Heart left ventricle (tissue), 16 donors: ENCODE results near the gene LIMA1. TPM values are rescaled to one million over a fixed set of nuclear protein-coding genes. Genes with fewer than 3 reads are reported as not detected.
"Not testable (repeated sequence)": the region's sequence is repeated elsewhere in the genome, so short reads cannot be mapped to it uniquely, and the experiment has no call there.

Experiments
- ATAC-seq, 4 donors: fragments of 200-7000 bp; cut with Tn5 transposase; one replicate each; pipeline ENCODE4 v1.9.1; 2020 to 2022; ENCODE audit warnings: moderate library complexity in 4 of 4, mild to moderate bottlenecking in 3 of 4, moderate number of reproducible peaks in 1 of 4
- DNase-seq, 5 donors: peaks; one replicate each; pipeline ENCODE4 v3.0.0-alpha.2; 2020
- H3K27ac ChIP-seq, 12 donors: fragments of 200-600 bp; sonication (generic) in 4 of 12; one replicate each; pipeline versions ENCODE4 v1.5.0 to v1.8.0; 2016 to 2022; ENCODE audit warnings: mild to moderate bottlenecking in 2 of 12
- H3K27me3 ChIP-seq, 9 donors: fragments of 200-600 bp; sonication (generic) in 2 of 9; one replicate each; pipeline versions ENCODE4 v1.5.1 to v1.8.0; 2016 to 2022; ENCODE audit warnings: mild to moderate bottlenecking in 3 of 9
- H3K36me3 ChIP-seq, 9 donors: fragments of 200-600 bp; sonication (generic) in 2 of 9; one replicate each; pipeline versions ENCODE4 v1.5.0 to v1.8.0; 2018 to 2022; ENCODE audit warnings: mild to moderate bottlenecking in 2 of 9
- H3K4me1 ChIP-seq, 12 donors: fragments of 200-600 bp; sonication (generic) in 4 of 12; one replicate each; pipeline versions ENCODE4 v1.5.0 to v1.8.0; 2016 to 2022; ENCODE audit warnings: mild to moderate bottlenecking in 3 of 12
- H3K4me3 ChIP-seq, 12 donors: fragments of 200-600 bp; sonication (generic) in 4 of 12; one replicate each; pipeline versions ENCODE4 v1.5.0 to v1.8.0; 2017 to 2022; ENCODE audit warnings: mild to moderate bottlenecking in 9 of 12, moderate library complexity in 4 of 12
- H3K9me3 ChIP-seq, 12 donors: fragments of 200-600 bp; sonication (generic) in 4 of 12; one replicate each; pipeline versions ENCODE4 v1.5.0 to v1.8.0; 2016 to 2022; ENCODE audit warnings: mild to moderate bottlenecking in 1 of 12
- CTCF ChIP-seq, 12 donors: fragments of 200-600 bp; sonication (generic) in 4 of 12; IDR thresholded peaks; one replicate each; pipeline versions ENCODE4 v1.5.0 to v1.8.0; 2018 to 2022; ENCODE audit warnings: antibody characterized with exemption in 12 of 12, mild to moderate bottlenecking in 5 of 12
- POLR2A ChIP-seq, 2 donors: fragments of 450-650 bp; IDR thresholded peaks; one replicate each; pipeline ENCODE4 v1.6.1; 2017; ENCODE audit warnings: antibody characterized with exemption in 2 of 2, mild to moderate bottlenecking in 2 of 2, moderate library complexity in 2 of 2
- WGBS, 4 donors: extraction: QIAGEN DNeasy Blood & Tissue Kit in 2 of 4; methylation state at CpG; one replicate each; pipeline versions ENCODE4 v1.1.5 to v1.1.7; 2013 to 2018; 5-methylcytosine and 5-hydroxymethylcytosine counted together
- intact Hi-C, 10 donors: fragments of 100-400 bp; cut with DNase I; formaldehyde crosslinking; loops; one replicate each; pipeline versions ENCODE4 v1.11.1 to v1.14.2; 2022
- polyA plus RNA-seq, 2 donors: library from polyadenylated mRNA; stranded (reverse); fragments of 200-250 nt; gene quantifications; one replicate each; pipeline ENCODE4 v1.2.3, GENCODE V29; 2013
- total RNA-seq, 9 donors: library from RNA; depleted of rRNA in 2 of 9; stranded (reverse); fragments of >200 nt in 2 of 9; fragmentation: NEBNext Ultra II Directional in 3 of 9; extraction: Animal tissue kit (Norgen Biotek cat#: 25700) in 3 of 9; gene quantifications; one replicate each; pipeline versions ENCODE4 v1.1.0 to v1.2.4, GENCODE V29; 2016 to 2023
- donor health status: ischemic (EF 13 %, LVEDD 7.1; RV severe dilation, severe dysfunction).
- donor health status: healthy with polysubstance abuse.
- donor health status: DM: no; HTN: yes; CAD: no.
- donor health status: DM: no; HTN: no; CAD: no.
- donor health status: ischemic (EF 25% LVEDD 6.9; RV normal size, moderate dysfunction).
- donor health status: ischemic (EF 25% LVEDD 5.7; RV mildly dilated, moderate dysfunction).
- donor health status: healthy.
- donor health status: DM: yes; HTN: yes; CAD: no.
- donor health status: ischemic (EF 35%, LVEDD 5.7; RV mildly dilated, moderate dysfunction).
- donor health status: nonischemic (EF 11% LVEDD 7.7; RV severe dilation, severe dysfunction).
- donor health status: DM: yes; HTN: yes; CAD: no.
- donor health status: PGD.
- donor health status: ischemic (EF 29% LVEDD 5.4; RV normal size, mild dysfunction).
- donor health status: nonischemic (EF 23%, LVEDD 6.1; RV moderate dilation, normal function).

The LIMA1 gene
- total and polyA plus RNA-seq, 11 donors: 11.6 to 38.8 (median 14.7) TPM

- H3K4me3 ChIP-seq: no peak overlapping the region
- H3K27me3 ChIP-seq: no peaks in the 10 kb centered on the region
- DNase-seq (no peak), ATAC-seq (no peak)
- intact Hi-C loops: no loop called here
- peaks cover 0 to 11% (median 3%) of the 10 kb centered on the region in 9 donors for H3K36me3 ChIP-seq
- H3K9me3 ChIP-seq: no peaks in the 10 kb centered on the region
- no peak overlapping the region for H3K27ac ChIP-seq
- TF ChIP-seq CTCF (IDR thresholded peaks at IDR 0.05) (no peak), POLR2A (IDR thresholded peaks at IDR 0.05) (no peak)
- H3K4me1 ChIP-seq: peaks cover 0 to 7% (median 0%) of the 10 kb centered on the region in 12 donors
Observed at GRCh38 chr12:50156641-50157040, 126.7 kb downstream of the LIMA1 start.

- ATAC-seq, intact Hi-C loops: not testable (repeated sequence)
- 91 to 97% (median 94%) methylated on average over 5 of the region's 5 CpGs for WGBS, 4 donors
Observed at GRCh38 chr12:50154947-50155346, 128.4 kb downstream of the LIMA1 start.

DNA sequence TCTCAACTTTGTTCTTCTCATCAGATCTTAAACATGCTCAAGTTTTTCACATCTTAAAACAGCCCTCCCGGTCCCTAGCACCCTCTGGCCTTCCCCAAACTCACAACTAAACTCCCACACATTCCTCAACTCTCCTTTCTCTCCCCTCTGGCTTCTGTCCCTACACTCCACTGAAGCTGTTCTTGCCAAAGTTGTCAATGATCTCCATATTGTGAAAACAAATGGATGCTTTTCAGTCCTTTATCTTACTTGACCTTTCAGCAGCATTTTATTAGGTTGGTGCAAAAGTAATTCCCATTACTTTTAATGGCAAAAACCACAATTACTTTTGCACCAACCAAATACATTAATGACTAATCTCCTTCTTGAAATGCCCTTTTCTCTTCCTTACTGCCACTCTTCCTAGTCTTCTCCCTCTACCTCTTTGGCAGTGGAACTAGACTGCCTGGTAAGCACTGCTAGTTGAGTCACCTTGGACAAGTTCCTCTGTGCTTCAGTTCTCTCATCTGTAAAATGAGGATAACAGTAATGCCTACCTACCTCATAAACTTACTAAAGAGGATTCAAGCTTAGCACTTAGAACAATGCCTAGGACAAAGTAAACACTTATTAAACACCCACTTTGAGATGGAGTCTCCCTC is 132.2 kb downstream of the LIMA1 start:
- 45 to 56% (median 52%) methylated on average over 1 of the region's 1 CpG for WGBS, 4 donors
- Histone ChIP-seq H3K4me1 (peaks cover 0 to 13% (median 0%) of the 10 kb centered on the region in 12 donors), H3K9me3 (no peaks in the 10 kb centered on the region), H3K27me3 (no peaks in the 10 kb centered on the region), H3K4me3 (no peak overlapping the region), H3K27ac (no peak overlapping the region), H3K36me3 (peaks cover 0 to 11% (median 0%) of the 10 kb centered on the region in 9 donors)
- intact Hi-C loops: no loop called here
- DNase-seq (no peak), ATAC-seq (peak in 1 of 4 donors; percentile 33)
- TF ChIP-seq CTCF (IDR thresholded peaks at IDR 0.05) (no peak), POLR2A (IDR thresholded peaks at IDR 0.05) (no peak)

More at GRCh38 chr12:50154947-50155346, 128.4 kb downstream of the LIMA1 start:
- not testable (repeated sequence) for DNase-seq, H3K4me3 ChIP-seq, H3K27ac ChIP-seq, H3K9me3 ChIP-seq, H3K27me3 ChIP-seq
- Histone ChIP-seq H3K4me1 (peaks cover 0 to 11% (median 0%) of the 10 kb centered on the region in 12 donors), H3K36me3 (peaks cover 0 to 11% (median 3%) of the 10 kb centered on the region in 9 donors)

- ATAC-seq (no peak), DNase-seq (no peak)
- Histone ChIP-seq H3K9me3 (no peaks in the 10 kb centered on the region), H3K4me3 (no peak overlapping the region), H3K36me3 (peaks cover 0 to 11% (median 0%) of the 10 kb centered on the region in 9 donors), H3K27me3 (no peaks in the 10 kb centered on the region), H3K27ac (no peak overlapping the region), H3K4me1 (peaks cover 0 to 23% (median 2%) of the 10 kb centered on the region in 12 donors)
- WGBS, 4 donors: 64 to 67% (median 65%) methylated on average over 3 of the region's 3 CpGs
- intact Hi-C loops: no loop called here
- TF ChIP-seq POLR2A (IDR thresholded peaks at IDR 0.05): no peak
- no peak for TF ChIP-seq CTCF (IDR thresholded peaks at IDR 0.05)
Observed at GRCh38 chr12:50149311-50149710, 134.0 kb downstream of the LIMA1 start.

GRCh38 chr12:50148011-50148410 is 135.3 kb downstream of the LIMA1 start:
- intact Hi-C loops, H3K9me3 ChIP-seq, ATAC-seq, H3K27ac ChIP-seq, H3K27me3 ChIP-seq, DNase-seq, H3K4me3 ChIP-seq: not testable (repeated sequence)
- WGBS, 4 donors: 89 to 93% (median 92%) methylated on average over 6 of the region's 6 CpGs
- Histone ChIP-seq H3K36me3 (peaks cover 0 to 12% (median under 1%) of the 10 kb centered on the region in 9 donors), H3K4me1 (peaks cover 0 to 25% (median 4%) of the 10 kb centered on the region in 12 donors)
